ENCODE measurements around the gene NLRX1. TPM values are rescaled to one million over a fixed set of nuclear protein-coding genes. Genes with fewer than 3 reads are reported as not detected.
"Not testable (repeated sequence)": the region's sequence is repeated elsewhere in the genome, so short reads cannot be mapped to it uniquely, and the experiment has no call there.

The NLRX1 gene
- polyA plus RNA-seq, 1 experiment: 4.7 TPM

GRCh38 chr11:119223856-119224255 is 55.3 kb downstream of the NLRX1 start:
- TF ChIP-seq CTCF (IDR thresholded peaks at IDR 0.05; ENCODE audit: low read depth, low read length): no peak
- Histone ChIP-seq H3K9me3 (ENCODE audit: control insufficient read depth, insufficient read depth, low read length) (no peaks in the 10 kb centered on the region), H3K27ac (ENCODE audit: low read depth, low read length) (no peak overlapping the region), H3K4me3 (ENCODE audit: low read depth, low read length) (no peak overlapping the region), H3K27me3 (ENCODE audit: control insufficient read depth, insufficient read depth, low read length) (no peaks in the 10 kb centered on the region)
- no peak for DNase-seq (ENCODE audit: low read depth, low spot score)
- CTCF ChIA-PET: interaction anchor here (1.2 to 1.3 kb wide), 2 partner anchors 18 to 27 kb away, joined by 4 to 5 read pairs; partner anchors contain the start of gene CBL
- POLR2A ChIA-PET: no interaction called here

DNA sequence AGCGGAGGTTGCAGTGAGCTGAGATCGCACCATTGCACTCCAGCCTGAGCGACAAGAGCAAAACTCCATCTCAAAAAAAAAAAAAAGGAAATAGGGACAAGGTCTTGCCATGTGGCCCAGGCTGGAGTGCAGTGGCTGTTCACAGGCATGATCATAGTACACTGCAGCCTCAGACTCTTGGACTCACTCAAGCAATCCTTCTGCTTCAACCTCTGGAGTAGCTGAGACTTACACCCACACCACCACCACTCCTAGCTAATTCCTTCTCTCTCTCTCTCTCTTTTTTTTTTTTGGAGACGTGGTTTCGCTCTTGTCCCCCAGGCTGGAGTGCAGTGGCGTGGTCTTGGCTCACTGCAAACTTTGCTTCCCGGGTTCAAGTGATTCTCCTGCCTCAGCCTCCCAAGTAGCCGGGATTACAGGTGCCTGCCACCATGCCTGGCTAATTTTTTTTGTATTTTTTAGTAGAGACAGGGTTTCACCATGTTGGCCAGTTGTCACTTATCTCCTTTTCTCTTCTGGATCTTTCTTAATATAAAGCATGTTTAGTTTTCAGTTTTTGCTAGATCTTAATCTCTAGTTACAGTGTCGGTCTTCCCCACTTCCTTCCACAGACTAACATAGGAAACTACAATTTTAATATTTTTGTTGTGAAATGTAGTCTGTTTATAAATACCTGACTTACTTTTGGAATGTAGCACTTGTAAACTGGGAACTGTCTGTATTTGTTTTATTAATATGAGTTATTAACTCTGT is 60.2 kb downstream of the NLRX1 start:
- H3K27me3 ChIP-seq (ENCODE audit: control insufficient read depth, insufficient read depth, low read length); H3K9me3 ChIP-seq (ENCODE audit: control insufficient read depth, insufficient read depth, low read length); POLR2A ChIA-PET; H3K27ac ChIP-seq (ENCODE audit: low read depth, low read length); H3K4me3 ChIP-seq (ENCODE audit: low read depth, low read length); DNase-seq (ENCODE audit: low read depth, low spot score): not testable (repeated sequence)
- CTCF ChIA-PET: interaction anchor here (1.1 to 1.2 kb wide), 2 partner anchors 23 to 32 kb away, joined by 3 to 4 read pairs; partner anchors contain the start of gene CBL

- no peak for DNase-seq (ENCODE audit: low read depth, low spot score)
- H3K4me3 ChIP-seq (ENCODE audit: low read depth, low read length): no peak overlapping the region
- no peaks in the 10 kb centered on the region for H3K27me3 ChIP-seq (ENCODE audit: control insufficient read depth, insufficient read depth, low read length)
- ChIA-PET CTCF (interaction anchor here (1.1 to 1.2 kb wide), 3 partner anchors 23 to 111 kb away, joined by 3 to 4 read pairs (median 3); partner anchors contain the start of gene CBL), POLR2A (no interaction called here)
- no peak for TF ChIP-seq CTCF (IDR thresholded peaks at IDR 0.05; ENCODE audit: low read depth, low read length)
- H3K9me3 ChIP-seq (ENCODE audit: control insufficient read depth, insufficient read depth, low read length): no peaks in the 10 kb centered on the region
- no peak overlapping the region for H3K27ac ChIP-seq (ENCODE audit: low read depth, low read length)
Measured at GRCh38 chr11:119229288-119229672, 60.8 kb downstream of the NLRX1 start.

- no peak for TF ChIP-seq CTCF (IDR thresholded peaks at IDR 0.05; ENCODE audit: low read depth, low read length)
- DNase-seq (ENCODE audit: low read depth, low spot score): no peak
- H3K27me3 ChIP-seq (ENCODE audit: control insufficient read depth, insufficient read depth, low read length): no peaks in the 10 kb centered on the region
- no peak overlapping the region for H3K27ac ChIP-seq (ENCODE audit: low read depth, low read length)
- H3K4me3 ChIP-seq (ENCODE audit: low read depth, low read length): no peak overlapping the region
- ChIA-PET POLR2A (interaction anchor here (0.6 kb wide), 1 partner anchor 20 kb away, joined by 3 read pairs; no protein-coding TSS in a partner anchor), CTCF (interaction anchor here (1.1 to 1.2 kb wide), 3 partner anchors 24 to 110 kb away, joined by 3 to 4 read pairs (median 3); partner anchors contain the start of gene CBL)
- no peaks in the 10 kb centered on the region for H3K9me3 ChIP-seq (ENCODE audit: control insufficient read depth, insufficient read depth, low read length)
Measured at GRCh38 chr11:119229741-119230140, 61.2 kb downstream of the NLRX1 start.

Other genes with a start within 250 kb of the NLRX1 start
- gene BCL9L, start 242.8 kb upstream of the NLRX1 start, polyA plus RNA-seq (2011; rRNA removed): 2.5 and 5.7 TPM in 2 replicates
- gene UPK2, start 212.4 kb upstream of the NLRX1 start, polyA plus RNA-seq (2011; rRNA removed): 0.20 TPM in 1 of 2 replicates, not detected in the other
- gene FOXR1, start 197.0 kb upstream of the NLRX1 start, polyA plus RNA-seq (2011; rRNA removed): not detected in 2 replicates
- 11.4 and 13.5 TPM in 2 replicates for gene CENATAC, start 170.6 kb upstream of the NLRX1 start, polyA plus RNA-seq (2011; rRNA removed)
- 819 and 1,059 TPM in 2 replicates for gene RPS25, start 150.4 kb upstream of the NLRX1 start, polyA plus RNA-seq (2011; rRNA removed)
- 95.3 and 100 TPM in 2 replicates for gene TRAPPC4, start 150.0 kb upstream of the NLRX1 start, polyA plus RNA-seq (2011; rRNA removed)
- 12.5 and 14.9 TPM in 2 replicates for gene SLC37A4, start 137.8 kb upstream of the NLRX1 start, polyA plus RNA-seq (2011; rRNA removed)
- 123 and 144 TPM in 2 replicates for gene HYOU1, start 111.5 kb upstream of the NLRX1 start, polyA plus RNA-seq (2011; rRNA removed)
- 9.9 and 19.9 TPM in 2 replicates for gene VPS11, start 100.9 kb upstream of the NLRX1 start, polyA plus RNA-seq (2011; rRNA removed)
- 38.5 and 43.3 TPM in 2 replicates for gene HMBS, start 83.8 kb upstream of the NLRX1 start, polyA plus RNA-seq (2011; rRNA removed)
- gene DPAGT1, start 66.9 kb upstream of the NLRX1 start, polyA plus RNA-seq (2011; rRNA removed): 59.2 and 62.5 TPM in 2 replicates
- gene C2CD2L, start 61.4 kb upstream of the NLRX1 start, polyA plus RNA-seq (2011; rRNA removed): 2.8 and 3.4 TPM in 2 replicates
- gene HINFP, start 47.1 kb upstream of the NLRX1 start, polyA plus RNA-seq (2011; rRNA removed): 14.9 and 16.4 TPM in 2 replicates
- 0.21 and 0.30 TPM in 2 replicates for gene ABCG4, start 19.7 kb upstream of the NLRX1 start, polyA plus RNA-seq (2011; rRNA removed)
- not detected in 2 replicates for gene NHERF4, start 16.8 kb downstream of the NLRX1 start, polyA plus RNA-seq (2011; rRNA removed)
- gene CBL, start 37.6 kb downstream of the NLRX1 start, polyA plus RNA-seq (2011; rRNA removed): 19.9 and 24.3 TPM in 2 replicates
- 41.9 and 53.4 TPM in 2 replicates for gene MCAM, start 148.4 kb downstream of the NLRX1 start, polyA plus RNA-seq (2011; rRNA removed)
- gene RNF26, start 165.8 kb downstream of the NLRX1 start, polyA plus RNA-seq (2011; rRNA removed): 27.1 and 35.3 TPM in 2 replicates
- 8.3 and 10.9 TPM in 2 replicates for gene C1QTNF5, start 172.2 kb downstream of the NLRX1 start, polyA plus RNA-seq (2011; rRNA removed)
- not detected in 2 replicates for gene MFRP, start 178.0 kb downstream of the NLRX1 start, polyA plus RNA-seq (2011; rRNA removed)
- 0.32 and 0.46 TPM in 2 replicates for gene USP2, start 213.0 kb downstream of the NLRX1 start, polyA plus RNA-seq (2011; rRNA removed)

Measured in AG04450 (cell line).